HG03378 (cell line): ENCODE data around the gene ASPG.

Experiments used
- ATAC-seq: cut with Tn5 transposase; IDR thresholded peaks from one replicate; pipeline ENCODE4 v1.9.1; 2021; ENCODE audit warnings: mild to moderate bottlenecking, moderate library complexity; ENCODE audit not compliant: unreplicated experiment

Gene ASPG

DNA sequence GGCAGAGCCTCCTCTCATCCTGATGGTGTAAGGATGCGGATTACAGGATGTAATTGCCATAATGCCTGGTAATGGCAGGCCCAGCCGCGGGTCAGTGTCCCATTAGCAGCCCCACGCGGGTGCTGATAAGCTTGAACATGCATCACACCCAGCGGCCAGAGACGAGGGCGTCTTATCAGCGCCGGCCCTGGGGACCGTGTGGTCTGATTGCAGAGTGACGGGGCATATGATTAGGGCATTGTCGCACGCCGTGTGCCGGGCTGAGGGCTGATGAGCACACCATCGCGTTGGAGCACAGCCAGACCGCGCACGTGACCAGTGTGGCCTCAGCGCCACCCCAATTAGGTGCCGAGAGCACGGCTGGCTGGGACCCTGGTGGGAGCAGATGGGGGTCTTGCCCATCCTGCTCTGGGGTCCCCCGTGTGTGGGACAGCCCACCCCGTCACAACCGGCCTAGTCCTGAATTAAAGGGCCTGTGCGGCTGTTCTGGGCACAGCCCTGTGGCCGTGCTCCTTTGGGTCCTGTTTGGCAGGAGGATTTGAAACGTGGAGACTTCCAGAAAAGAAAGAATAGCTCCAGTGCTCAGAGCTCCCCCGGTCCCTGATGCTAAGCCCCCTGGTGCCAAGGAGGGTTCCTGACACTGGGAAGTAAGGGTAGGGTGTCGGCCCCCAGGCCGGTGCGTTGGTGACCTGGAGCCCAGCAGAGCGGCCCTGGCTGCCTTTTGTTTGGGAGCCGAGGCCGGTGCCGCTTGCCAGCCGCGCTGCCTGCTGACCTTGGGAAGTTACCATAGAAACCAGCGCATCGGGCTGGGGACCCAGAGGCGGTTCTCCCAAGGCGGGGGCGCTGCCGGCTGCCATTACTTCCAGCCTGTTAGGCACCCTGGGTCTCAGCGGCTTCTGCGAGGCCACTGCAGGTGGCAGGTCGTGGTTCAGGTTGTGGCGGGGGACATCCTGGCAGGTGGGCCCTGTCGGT is 73.6 kb downstream of the ASPG start:
- no peak for ATAC-seq

DNA sequence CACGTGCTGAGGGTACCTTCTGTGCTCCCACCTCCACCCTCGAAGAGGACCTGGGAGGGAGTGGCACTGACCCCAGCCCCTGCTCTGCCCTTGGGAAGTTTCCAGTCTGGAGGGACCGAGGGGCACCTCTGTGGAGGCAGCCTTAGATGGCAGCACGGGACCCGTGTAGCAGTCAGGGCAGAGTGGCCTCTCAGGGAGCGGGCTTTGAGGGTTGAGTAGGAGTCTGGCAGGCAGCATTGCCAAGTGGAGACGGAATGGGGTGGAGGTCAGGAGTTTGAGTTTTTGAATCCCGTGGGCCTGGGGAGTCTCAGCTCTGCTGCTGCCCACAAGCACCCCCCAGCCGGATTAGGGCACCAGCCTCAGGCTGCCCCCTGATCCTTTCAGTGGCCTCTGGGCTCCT is 74.5 kb downstream of the ASPG start:
- no peak for ATAC-seq

DNA sequence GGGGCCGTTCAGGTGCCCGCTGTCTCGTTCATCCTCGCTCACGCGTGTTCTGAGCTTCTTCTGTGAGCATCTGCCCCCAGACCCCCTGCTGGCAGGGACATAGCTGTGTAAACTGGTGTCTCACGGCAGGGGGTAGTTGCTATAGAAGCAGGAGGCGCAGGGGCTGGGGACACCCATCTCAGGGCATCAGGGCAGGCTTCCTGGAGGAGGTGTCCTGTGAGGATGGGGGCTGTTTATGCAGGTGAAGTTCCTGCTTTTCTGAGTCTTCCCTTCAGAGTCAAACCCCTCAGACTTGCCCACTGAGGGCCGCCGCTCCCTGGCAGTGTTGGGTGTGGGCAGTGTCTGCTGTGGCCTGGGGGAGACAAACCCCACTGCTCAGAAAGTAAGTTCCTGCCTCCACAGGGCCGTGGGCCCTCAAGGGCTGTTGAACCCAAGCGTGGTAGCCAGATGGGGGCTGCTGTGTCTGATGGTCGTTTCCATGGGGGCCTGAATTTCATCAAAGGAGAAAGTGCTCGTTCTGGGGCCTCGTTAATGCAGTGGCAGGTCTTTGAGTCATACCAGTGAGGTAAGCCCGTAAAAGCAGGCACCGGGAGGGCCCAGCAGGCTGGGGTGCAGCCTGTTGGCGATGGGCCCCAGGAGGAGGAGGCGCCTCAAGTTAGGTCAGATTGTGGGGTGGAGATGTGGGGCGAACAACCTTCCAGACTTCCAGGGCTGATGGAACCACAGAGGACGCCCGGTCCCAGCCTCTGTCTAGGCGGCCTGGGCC is 76.3 kb downstream of the ASPG start:
- no peak for ATAC-seq

DNA sequence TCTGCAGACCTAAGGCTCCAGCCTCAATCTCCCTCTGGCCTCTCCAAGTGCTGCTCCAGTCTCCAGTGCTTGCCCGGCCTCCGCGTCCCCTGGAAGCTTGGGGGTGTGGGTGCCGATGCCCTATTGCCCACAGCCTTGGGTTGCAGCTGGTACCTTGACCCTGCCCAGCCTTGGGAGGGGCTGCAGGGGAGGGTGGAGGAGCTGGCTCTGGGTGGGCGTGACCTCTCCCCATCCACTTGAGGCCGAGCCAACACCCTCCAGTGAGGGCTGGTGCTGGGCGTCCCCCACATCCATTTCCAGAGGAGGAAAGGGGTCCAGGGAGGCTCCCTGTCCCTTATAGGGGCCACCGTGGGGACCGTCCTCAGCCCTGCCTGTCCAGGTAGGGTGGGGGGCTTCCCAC is 77.0 kb downstream of the ASPG start:
- no peak for ATAC-seq

DNA sequence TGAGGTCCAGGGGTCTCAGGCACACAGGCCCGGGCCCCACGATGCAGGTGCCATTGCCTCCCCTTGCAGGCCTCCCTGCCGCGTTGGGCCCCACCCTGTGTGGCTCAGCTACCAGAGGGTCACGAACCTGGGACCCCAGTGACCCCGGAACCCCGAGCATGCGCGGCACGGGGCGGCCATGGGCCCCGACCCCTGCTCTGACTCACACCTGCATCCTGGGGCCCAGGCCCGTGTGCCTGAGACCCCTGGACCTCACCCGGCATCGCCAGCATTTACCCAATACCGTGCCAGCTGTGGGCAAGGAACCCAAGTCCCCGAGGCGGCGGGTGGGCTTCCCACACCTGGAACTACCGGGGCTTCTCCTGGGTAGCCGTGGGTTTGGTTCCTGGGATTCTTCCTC is 78.0 kb downstream of the ASPG start:
- ATAC-seq: no peak

DNA sequence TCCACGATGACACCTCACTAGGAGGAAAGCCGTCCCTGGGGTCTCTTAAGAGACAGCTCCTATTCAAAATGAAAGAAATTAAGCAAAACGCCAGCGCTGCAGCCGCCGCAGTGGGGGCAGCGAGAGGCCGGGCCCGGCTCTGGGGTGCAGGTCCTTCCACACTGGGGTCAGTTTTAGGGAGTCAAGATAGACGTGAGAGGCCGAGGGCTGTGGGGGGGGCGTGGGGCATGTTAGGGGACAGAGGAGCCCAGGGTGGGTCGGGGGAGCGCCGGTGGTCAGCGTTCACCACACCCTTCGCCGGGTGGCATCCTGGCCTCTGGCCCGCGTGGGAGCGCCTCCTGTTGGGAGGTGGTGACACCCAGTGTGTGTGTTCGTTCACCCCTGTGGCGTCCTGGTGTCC is 78.5 kb downstream of the ASPG start:
- ATAC-seq: no peak

DNA sequence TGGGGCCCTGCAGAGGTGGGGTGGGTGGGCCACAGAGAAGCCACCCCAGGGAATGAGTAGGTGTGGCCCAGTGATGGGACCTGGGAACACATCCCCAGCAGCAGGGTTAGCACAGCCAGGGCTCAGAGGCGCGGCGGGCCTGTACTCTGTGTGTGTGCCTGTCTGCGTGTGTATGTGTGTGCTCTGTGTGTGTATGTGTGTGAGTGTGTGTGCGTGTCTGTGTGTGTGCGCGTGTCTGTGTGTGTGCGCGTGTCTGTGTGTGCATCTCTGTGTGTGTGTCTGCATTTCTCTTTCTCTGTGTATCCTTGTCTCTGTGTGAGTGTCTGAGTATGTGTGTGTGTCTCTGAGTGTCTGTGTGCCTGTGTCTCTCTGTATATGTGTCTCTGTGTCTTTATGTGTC is 79.0 kb downstream of the ASPG start:
- ATAC-seq: no peak
